ENCODE results near the gene PPAN.

The PPAN gene

DNA sequence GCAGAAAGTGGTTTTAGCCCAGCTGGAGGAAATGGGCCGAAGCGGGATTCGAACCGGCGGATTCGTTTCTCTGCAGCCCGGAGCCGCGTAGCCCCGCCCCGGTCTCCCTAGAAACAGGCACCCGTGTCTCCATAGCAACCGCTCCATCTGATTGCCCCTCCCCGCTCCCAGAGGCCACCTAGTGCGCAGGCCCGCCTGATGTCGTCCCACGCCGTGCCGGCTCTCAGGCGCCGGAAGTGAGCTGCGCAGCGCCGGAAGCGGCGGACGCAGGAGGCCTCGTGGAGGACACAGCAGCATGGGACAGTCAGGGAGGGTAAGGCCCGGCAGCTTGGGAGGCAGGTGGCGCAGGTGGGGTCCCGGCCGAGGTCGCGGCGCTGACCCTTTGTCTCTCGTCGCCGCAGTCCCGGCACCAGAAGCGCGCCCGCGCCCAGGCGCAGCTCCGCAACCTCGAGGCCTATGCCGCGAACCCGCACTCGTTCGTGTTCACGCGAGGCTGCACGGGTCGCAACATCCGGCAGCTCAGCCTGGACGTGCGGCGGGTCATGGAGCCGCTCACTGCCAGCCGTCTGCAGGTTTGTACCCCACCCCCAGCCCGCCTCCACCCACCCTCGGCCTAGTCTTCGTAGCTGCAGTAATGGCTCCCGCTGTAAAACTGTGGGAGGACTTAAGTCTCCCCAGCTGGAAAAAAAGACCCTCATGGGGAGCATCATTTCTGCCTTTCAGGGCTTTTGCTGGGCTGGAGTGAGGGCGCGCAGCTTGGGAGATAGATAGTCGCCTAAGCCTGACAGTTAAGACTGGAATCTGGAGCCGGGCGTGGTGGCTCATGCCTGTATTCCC, at the start of gene PPAN:
TSS of gene PPAN (plus strand) at position 263 of the 837 bp plus-strand sequence. CDS start at position 296, 33 bp downstream.
- peak; percentile 96 to 98 for DNase-seq

DNA sequence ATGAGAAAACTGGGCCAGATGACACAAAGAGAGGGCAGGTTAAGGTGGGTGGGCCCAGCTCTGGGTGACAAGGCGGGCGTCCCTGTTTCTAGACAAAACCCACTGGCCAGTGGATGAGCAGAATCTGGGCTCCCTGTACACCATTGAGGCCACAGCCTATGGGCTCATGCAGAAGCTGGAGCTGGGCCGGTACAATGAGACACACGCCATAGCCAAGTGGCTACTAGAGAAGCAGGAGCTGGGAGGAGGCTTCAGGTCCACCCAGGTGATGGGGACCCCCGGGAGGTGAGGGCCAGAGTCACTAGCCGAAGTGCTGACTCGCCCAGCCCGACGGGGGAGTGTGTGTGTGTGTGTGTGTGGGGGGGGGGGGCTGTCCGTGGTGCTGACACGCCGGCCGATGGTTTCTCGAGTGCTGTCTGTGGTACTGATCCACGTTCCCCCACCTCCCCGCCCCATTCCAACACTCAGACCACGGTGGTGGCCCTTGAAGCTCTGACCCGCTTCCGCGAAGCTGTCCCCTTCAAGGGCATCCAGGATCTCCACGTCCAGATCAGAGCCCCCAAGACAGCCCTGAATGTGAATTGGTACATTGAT, 44.3 kb upstream of the PPAN start:
- DNase-seq, result peak in 1 of 2 donors; percentile 2

DNA sequence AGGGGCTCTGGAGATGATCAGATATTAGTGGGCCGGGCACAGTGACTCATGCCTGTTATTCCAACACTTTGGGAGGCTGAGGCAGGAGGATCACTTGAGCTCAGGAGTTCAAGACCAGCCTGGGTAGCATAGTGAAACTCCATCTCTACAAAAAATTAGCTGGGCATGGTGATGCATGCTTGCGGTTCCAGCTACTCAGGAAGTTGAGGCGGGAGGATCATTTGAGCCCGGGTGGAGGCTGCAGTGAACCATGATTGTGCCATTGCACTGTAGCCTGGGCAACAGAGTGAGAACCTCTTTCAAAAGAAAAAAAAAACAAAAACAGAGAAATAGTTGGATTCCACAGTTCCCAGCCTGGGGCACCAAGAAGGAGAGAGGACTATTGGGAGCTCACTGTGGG, 38.0 kb upstream of the PPAN start:
- no peak for DNase-seq

DNA sequence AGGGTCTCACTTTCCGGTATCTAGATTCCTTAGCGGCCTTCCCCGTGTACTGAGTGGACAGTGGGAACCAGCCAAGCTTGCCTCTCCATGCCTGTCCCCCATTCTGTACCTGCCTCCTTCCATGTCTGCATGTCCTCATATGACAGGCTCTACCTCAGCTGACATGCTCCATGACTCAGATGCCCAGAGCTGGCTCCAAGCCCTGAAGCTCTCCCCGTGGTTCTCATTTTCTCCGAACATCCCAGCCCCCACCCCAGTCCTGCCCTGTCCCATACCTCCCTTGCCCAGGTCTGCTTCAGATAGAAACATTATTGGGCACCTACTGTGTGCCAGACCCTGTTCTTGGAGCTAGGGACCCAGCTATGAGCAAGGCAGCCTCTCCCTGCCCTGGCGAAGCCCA, 37.1 kb upstream of the PPAN start:
- DNase-seq, result no peak

GRCh38 chr19:10070730-10071446, 35.3 kb upstream of the PPAN start:
- no peak for DNase-seq

GRCh38 chr19:10074153-10074552, 32.0 kb upstream of the PPAN start:
- DNase-seq, result peak; percentile 51 to 63

- no peak for DNase-seq
These were observed 29.6 kb upstream of the PPAN start for GRCh38 chr19:10076535-10076934.

GRCh38 chr19:10078329-10078728, 27.8 kb upstream of the PPAN start:
- no peak for DNase-seq

GRCh38 chr19:10079031-10079453, 27.1 kb upstream of the PPAN start:
- DNase-seq, result no peak

DNA sequence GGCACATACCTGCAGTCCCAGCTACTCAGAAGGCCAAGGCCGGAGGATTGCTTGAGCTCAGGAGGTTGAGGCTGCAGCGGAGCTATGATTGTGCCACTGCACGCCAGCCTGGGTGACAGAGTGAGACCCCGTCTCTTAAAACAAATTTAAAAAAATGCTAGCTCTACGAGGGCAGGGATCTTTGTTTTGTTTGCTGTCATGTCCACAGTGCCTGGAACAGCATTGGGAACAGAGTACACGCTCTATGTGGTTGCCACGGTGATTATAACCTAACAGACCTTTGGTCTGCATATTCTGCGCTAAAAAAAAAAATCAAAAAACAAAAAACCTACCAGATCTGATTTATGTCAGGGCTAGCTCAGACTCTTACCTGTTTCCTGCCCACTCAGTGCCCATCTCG, 22.3 kb upstream of the PPAN start:
- no peak for DNase-seq

- no peak for DNase-seq
These were observed 21.4 kb upstream of the PPAN start for GRCh38 chr19:10084803-10085202.

- peak; percentile 79 to 86 for DNase-seq
These were observed 20.2 kb upstream of the PPAN start, which contains the start of gene SHFL for GRCh38 chr19:10085641-10086590. SHFL (plus strand) TSS chr19:10086317; CDS start chr19:10086428, 111 bp downstream.

- DNase-seq, result peak; percentile 51 to 61
These were observed 19.5 kb upstream of the PPAN start for GRCh38 chr19:10086591-10087192.

GRCh38 chr19:10087296-10088061, 18.7 kb upstream of the PPAN start:
- no peak for DNase-seq

DNA sequence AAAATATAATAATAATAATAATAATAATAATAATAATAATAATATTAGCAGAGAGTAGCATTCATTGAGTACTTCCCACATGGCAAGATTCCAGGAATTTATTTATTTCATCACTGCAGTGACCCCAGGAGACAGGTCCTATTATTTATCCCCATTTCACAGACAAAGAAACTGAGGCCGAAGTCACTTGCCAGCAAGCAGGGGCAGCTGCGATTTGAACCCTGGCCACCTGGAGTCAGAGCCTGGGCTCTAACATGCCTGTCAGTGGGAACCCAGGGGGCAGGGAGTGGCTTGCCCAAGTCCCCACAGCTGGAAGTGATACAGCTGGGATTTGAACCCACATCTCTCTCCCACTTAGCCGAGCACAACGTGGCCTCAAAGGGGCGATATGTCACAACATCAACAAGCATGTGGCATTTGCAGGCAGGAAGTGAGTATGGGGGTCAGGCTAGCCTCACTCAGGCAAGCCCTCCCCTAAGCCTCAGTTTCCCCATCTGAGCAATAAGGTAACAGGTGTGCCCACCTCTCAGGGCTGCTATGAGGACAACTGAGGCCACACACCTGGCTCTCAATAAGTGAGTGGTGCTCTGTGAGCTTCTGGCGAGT, 17.1 kb upstream of the PPAN start:
- no peak for DNase-seq

- DNase-seq, result no peak
These were observed 16.3 kb upstream of the PPAN start for GRCh38 chr19:10089801-10090375.

- no peak for DNase-seq
These were observed 14.8 kb upstream of the PPAN start for GRCh38 chr19:10091370-10091687.

- no peak for DNase-seq
These were observed 14.1 kb upstream of the PPAN start for GRCh38 chr19:10091895-10092641.

- DNase-seq, result no peak
These were observed 13.4 kb upstream of the PPAN start for GRCh38 chr19:10092648-10093294.

Measured in stimulated activated CD4-positive, alpha-beta T cell treated with anti-CD3 and anti-CD28 coated beads, Interleukin-2, amount 100 ng/mL, for 24 hours (primary cell).